ENCODE data around the gene SHLD1.
"Not testable (repeated sequence)": the region's sequence is repeated elsewhere in the genome, so short reads cannot be mapped to it uniquely, and the experiment has no call there.

SHLD1 gene

DNA sequence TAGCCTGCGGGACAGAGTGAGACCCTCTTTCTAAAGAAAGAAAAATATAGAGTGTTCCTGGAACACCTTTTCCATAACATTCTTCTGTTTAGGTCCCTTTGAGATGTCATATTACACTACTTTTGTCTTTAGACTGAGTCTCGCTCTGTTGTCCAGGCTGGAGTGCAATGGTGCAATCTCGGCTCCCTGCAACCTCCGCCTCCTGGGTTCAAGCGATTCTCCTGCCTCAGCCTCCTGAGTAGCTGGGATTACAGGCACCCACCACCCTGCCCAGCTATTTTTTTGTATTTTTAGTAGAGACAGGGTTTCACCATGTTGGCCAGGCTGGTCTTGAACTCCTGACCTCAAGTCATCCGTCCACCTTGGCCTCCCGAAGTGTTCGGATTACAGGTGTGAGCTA is 31.2 kb downstream of the SHLD1 start:
- DNase-seq (ENCODE audit: low read depth), result not testable (repeated sequence)

DNA sequence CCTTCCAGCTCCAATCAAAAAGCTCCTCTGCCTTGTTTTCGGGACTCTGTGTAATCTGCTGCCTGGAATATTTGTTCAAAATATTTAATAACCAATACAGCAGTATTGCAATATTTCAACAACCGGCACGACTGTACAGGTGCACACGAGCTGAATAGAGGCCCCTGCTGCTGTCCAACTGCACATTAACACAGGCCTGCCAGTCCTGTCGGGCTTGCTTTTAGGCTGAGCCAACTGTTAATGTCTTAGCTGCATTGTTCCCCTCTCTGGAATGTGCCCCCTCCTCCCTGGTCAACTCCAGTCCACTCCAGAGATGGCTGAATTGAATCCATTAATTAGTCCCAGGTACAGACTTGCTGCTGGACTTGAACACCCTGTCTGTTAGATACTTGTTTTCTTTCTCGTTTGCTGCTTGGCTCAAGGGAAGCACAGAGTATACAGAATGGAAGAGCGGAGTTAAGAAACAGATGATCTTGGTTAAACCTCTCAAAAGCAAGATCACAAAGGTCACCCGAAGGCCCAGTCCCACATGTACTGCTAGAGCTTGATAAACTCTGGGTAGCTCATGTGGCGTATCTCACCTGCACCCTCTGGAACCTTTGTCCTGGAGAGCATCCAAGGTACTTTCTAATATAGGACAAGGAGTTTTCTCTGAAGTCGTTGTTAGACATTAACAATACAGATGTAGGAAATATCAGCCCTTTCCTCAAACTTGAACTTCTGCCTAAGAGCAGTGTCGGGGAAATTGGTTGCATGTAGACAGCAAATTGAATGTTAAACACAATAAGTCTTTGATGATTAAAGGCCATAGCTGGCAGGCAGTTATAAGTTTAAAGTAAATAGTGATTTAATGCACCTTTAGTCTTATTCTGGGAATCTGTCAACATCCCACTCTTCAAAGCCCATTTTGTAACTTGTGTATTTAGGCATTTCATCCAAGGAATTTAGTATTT is 31.9 kb downstream of the SHLD1 start:
- no peak for DNase-seq (ENCODE audit: low read depth)

DNA sequence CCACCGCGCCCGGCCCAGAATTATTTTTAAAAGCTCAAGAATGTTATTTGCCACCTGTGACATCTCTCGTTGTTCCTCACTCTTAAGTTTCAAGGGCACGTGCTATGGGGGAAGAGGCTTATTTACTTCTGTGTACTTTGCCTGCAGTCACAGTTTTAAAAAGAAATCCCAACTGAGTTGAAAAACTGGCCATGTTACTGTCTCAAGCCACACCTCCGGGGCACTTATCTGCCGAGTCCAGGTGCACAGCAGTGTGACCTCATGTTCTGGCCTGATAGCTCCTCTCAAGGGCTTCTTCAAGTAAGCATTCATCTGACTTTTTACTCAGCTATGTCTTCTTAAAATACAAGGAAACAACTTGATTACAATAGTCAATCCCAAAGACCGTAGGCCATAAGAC is 34.5 kb downstream of the SHLD1 start:
- DNase-seq (ENCODE audit: low read depth), result no peak

DNA sequence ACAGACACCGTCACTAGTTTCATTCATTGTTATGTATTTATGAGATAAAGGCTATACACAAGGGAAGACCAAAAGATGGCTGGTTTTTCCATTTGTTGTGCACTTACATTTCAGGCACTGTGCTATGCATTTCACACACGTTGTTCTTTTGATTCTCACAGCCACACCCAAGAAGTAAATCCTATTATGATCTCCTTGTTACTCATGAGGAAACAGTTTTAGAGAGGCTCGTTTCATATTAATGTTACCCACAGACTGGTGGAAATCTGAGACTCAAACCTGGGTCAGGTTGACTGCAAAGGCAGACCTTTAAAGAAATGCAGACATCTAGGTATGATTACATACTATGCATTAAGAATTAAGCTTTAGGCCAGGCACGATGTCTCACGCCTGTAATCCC is 34.9 kb downstream of the SHLD1 start:
- DNase-seq (ENCODE audit: low read depth), result no peak

DNA sequence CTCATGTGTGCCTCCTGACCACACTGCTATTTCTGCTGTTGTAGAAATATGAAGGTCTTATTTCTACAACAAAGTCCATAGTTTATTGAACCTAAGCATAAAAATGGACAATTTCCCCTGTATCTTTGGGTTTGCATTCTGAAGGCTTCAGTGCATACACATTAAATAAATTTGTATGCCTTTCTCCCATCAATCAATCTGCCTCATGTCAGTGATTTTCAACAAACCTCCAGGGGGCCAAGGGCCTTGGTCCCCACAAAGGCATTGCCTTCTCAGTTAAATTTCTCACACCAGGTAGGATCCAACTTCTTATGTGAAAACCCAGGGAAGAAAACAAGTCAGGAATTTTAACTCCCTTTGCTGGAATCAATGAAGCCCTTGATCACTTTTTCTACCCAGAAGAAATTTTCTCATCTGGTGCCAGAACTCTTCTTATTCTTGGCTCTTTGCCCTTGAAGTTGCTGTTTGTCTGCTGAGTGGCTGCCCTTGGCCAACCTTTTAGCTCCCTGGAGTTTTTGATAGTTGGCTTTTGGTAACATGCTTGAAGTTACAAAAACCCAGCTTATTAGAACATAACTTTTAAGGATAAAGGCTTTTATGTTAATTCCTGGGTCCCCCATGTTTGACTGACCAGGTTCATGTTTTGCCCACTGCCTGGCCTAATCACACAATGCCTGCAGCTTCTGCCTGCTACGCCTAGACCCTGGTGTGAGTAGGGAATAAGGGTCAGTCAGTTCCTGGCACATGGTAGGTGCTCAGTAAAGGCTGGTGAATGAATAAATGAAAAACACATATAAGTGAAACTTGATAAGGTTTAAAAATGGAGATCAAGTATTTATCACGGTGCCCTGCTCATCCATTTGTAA is 37.0 kb downstream of the SHLD1 start:
- DNase-seq (ENCODE audit: low read depth), result no peak

DNA sequence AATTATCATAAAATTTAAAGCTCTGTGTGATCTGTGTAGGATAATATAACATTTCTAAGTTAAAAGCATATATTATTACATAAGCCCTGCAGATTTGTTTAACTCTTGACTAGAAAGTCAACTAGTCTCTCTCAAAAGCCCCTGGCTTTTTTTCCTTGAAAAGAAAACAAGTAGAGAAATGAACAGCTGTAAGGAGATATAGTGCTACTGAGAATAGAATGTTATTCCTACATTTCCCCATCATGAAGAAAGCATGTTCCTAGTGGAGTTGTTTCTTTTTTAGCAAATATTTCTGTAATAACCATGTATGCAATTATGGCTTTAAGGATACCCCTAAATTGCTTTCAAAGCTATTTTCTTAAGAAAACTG is 37.6 kb downstream of the SHLD1 start:
- no peak for DNase-seq (ENCODE audit: low read depth)

DNA sequence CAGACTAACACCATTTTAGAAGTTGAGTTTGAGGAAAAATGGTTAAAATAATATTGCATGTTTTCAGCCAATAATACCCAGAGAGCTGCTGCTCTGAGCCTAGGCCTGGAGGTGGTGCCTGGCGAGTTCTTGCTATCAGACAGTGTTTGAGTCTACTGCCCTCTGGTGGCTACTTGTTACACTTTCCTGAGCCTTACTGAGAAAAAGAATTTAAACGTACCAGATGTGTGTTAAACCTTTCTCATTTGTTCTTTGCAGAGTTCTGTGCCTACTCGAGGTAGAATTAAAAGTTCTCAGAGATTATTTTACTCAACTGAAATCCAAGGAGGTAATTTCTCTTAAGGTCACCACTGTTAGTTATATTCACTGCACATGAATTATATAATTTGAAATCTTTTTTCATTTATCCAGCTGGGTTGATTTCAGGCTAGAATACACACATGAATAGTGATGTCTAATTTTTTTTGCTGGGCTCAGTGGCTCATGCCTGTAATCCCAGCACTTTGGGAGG is 38.2 kb downstream of the SHLD1 start:
- peak; percentile 55 for DNase-seq (ENCODE audit: low read depth)

DNA sequence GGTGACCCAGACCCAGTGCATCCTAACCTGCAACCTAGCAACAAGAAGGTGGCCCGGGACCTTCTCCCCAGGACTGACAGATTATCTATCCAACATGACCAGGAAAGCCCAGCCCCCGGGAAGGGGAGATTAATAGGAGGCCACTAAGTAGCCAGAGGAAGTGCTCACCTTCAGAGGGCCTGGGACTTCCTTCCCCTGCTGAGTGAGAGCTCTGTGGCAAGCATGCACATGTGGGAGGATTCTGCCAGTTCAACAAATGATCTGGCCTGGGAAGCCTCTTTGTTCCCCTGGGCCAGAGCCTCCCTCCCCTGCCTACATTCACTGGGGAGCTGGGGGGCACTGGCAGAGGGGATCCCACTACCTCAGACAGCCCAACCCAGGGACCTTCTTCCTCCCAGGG is 39.6 kb downstream of the SHLD1 start:
- no peak for DNase-seq (ENCODE audit: low read depth)

DNA sequence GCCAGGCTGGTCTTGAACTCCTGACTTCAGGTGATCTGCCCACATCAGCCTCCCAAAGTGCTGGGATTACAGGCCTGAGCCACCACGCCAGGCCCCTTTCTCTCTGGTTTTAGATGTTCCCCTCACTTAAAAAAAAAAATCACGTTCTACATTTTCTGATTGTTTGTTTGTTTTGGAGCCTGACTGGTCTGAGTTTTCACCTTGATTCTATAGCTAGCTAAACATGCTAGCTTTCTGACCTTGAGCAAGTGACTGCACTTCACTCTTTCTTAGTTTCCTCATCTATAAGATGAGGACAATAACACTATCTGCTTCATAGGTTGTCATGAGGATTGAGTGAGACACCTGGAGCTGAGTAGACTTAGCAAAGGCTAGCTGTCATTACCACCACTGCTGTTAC is 43.7 kb downstream of the SHLD1 start:
- no peak for DNase-seq (ENCODE audit: low read depth)

DNA sequence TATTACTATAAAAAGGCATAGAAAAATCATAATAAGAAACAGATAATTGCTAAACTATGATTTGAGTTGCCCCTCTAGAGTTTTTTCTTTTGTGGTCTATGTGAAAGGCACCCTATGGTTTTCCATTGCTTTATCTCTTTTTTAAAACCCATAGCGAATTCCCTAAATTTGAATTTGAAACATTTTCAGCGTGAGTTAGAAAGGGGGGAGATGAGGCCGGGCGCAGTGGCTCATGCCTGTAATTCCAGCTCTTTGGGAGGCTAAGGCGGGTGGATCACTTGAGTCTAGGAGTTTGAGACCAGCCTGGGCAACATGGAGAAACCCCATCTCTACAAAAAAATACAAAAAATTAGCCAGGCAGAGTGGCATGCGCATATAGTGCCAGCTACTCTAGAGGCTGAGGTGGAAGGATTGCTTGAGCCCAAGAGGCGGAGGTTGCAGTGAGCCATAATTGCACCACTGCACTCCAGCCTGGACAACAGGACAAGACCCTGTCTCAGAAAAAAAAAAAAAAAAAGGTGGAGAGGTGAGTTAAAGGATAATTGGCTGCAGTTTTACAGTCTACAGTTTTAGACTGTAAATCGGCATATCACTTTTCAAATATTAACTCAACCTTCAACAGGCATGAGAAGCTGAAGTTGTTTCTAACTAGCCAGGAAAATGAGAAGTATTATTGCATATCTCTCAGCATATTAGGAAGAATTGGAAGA is 46.3 kb downstream of the SHLD1 start:
- no peak for DNase-seq (ENCODE audit: low read depth)

DNA sequence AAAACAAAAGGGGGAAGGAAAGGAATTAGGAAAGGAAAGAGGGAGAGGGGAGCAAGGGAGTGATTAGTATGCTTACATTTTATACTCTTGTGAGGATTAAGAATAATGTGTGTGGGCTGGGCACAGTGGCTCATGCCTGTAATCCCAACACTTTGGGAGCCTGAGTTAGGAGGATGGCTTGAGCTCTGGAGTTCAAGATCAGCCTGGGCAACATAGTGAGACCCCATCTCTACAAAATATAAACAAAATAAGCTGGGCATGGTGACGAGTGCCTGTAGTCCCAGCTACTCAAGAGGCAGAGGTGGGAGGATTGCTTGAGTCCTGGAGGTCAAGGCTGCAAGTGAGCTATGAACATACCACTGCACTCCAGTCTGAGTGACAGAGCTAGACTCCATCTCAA is 47.0 kb downstream of the SHLD1 start:
- no peak for DNase-seq (ENCODE audit: low read depth)

DNA sequence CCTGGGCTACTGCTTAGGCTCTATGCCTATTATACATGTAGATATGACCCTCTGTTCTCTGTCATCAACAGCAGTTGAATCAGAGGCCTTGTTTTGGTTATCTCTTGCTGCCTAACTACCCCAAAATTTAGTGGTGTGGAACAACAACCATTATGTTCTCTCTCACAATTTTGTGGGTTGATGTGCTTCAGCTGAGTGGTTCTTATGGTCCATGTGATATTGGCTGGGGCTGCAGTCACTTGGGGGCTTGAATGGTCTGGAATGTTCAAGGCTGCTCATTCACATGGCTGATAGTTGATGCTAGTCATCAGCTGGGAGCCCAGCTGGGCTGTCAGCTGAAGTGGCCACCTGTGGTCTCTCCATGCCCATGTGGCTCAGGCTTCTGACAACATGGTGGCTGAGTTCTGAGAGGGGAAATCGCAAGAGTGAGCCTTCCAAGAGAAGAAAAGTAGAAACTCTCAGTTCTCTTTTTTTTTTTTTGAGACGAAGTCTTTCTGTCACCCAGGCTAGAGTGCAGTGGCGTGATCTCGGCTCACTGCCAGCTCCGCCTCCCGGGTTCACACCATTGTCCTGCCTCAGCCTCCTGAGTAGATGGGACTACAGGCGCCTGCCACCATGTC is 47.8 kb downstream of the SHLD1 start:
- no peak for DNase-seq (ENCODE audit: low read depth)

DNA sequence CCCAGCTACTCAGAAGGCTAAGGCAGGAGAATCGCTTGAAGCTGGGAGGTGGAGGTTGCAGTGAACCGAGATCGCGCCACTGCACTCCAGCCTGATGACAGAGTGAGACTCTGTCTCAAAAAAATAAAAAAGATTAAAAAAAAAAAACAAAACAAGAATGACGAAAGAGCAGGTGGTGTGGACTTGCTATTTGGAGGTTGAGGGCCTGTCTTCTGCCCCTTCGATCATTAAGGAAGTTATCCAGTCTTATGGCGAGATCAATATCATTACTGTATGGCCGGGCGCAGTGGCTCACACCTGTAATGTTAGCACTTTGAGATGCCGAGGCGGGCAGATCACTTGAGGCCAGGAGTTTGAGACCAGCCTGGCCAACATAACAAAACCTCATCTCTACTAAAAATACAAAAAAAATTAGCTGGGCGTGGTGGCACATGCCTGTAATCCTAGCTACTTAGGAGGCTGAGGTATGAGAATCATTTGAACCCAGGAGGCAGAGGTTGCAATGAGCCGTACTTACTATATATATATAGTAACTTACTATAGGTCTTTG is 53.6 kb downstream of the SHLD1 start:
- not testable (repeated sequence) for DNase-seq (ENCODE audit: low read depth)

DNA sequence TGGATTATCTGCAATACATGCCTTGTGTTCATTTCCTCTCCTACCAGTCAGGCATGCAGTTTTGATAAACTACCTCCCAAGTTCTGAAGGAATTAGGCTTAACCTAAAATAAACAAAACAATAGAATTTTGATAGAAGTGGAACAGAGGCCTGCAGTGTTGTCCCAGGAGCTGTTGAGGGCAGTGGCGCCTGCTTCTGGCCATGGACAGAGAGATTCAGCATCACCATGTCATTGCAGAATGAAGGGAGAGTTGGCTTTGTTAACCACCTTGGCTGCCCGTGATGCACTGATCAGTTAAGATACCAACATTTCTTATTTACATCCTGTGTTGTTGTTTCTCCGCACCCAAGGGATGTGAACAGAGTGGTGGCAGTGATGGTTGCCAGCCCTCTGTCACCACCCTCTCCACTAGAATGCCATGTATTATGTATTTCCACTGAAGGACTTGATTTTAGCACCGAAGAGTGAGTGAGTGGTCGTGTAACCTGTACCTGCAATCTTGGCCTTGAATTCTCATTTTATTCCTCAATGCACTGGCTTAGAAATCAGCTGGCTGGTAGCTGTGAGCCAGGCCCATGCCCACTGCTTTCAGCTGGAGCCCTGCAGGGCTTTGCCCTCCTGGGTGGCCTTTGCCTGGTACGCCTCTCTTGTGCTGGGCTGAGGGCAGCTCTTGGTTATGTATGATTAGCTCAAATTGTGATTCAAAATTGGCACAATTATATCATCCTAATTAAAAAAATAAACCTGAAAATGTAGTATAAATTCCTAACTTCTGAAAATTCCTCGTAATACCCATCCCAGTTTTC is 56.5 kb downstream of the SHLD1 start:
- no peak for DNase-seq (ENCODE audit: low read depth)

DNA sequence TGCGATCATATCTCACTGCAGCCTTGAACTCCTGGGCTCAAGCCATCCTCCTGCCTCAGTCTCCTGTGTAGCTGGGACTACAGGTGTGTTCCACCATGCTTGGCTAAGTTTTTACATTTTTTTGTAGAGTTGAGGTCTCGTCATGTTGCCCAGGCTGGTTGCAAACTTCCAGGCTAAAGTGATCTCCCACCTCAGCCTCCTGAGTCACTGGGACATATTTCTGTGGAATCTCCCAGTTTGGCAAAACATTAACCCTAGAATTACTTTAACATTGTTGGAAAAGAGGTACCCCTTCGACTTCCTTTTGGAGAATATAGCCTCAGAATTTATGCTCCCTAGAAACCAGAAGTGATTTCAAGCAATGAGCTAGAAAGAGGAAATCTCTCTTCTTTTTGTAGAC is 57.2 kb downstream of the SHLD1 start:
- DNase-seq (ENCODE audit: low read depth), result no peak

DNA sequence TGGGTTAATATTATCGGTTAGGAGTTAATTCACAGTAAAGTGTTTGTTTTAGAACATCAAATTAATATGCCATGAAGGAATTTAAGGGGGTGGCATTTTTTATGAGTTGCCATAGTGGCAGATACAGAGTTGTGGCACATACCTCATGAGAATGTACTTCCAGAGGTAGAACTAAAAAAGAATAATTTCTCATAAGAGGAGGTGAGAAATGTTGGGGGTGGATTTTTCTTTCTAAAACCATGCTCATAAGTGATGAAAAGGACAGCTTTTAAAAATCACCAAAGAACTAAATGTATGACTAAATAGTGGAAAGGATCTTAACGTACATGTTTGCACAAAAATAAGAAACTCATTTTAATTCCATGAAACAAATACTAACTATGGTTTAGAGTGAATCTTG is 58.7 kb downstream of the SHLD1 start:
- no peak for DNase-seq (ENCODE audit: low read depth)

DNA sequence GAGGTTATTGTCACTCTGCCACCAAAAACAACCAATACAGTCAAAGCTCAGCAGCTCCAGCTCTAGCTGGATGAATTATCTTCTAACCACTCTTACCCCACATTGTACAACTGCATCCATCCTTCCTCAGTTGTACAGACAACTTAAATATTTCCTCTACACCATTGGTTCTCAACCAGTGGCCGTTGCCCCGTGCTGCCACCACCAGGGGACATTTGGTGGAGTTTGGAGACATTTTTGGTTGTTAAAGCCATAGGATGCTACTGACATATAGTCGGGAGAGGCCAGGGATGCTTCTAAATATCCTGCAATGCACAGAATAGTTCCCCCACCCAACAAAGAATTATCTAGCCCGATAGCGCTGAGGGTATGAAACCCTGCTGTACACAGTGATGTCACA is 59.3 kb downstream of the SHLD1 start:
- no peak for DNase-seq (ENCODE audit: low read depth)

DNA sequence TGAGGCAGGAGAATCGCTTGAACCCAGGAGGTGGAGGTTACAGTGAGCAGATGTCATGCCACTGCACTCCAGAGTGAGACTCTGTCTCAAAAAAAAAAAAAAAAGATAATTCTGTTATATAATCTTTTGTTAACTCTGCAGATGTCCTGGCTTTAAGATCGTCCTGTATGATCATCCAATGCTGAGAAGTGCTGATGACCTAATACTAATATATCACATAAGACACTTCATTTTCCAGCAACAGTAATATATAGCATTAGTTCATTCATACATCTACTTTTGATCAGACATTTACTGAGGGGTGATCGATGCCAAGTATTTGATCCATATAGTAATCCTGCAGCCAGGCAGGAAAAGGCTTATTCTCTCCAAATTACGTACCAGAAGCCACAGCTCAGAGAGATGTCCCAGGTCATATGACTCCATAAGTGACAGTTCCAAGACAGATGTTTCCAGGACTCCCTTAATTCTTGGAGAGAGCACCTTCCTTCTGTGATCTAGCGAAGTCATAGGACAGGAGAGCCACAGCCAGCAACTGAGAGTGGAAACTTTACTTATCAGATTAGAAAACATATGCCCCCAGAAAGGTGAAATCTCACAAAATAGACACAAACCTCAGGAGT is 60.7 kb downstream of the SHLD1 start:
- no peak for DNase-seq (ENCODE audit: low read depth)

DNA sequence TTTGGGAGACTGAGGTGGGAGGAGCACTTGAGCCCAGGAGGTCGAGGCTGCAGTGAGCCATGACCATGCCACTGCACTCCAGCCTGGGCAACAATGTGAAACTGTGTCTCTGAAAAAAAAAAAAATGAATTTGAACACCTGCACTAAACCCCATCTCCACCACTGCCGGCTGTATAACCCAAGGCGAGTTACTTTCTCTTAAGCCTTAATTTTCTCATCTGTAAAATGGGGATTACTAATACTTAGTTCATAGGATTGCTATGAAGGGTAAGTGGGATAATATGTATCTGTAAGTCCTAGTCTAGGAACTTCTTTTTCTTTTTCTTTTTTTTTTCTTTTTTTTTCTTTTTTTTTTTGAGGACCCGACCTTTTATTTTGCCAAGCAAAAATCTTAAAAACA is 61.5 kb downstream of the SHLD1 start:
- DNase-seq (ENCODE audit: low read depth), result no peak

DNA sequence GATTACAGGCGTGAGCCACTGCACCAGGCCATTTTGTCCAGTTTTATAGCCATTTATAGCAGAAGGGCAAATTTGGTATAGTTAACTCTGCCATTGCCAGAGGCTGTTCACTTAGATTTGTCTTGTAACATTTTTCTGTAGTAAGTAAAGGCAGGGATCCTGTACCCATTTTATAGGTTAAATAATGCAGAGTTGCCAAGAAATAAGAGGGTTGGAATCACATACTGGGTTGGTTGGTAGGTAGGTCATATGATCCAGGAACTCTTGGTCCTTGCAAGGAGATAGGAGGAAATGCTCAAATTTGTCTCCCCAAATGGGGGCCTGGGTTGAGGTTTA is 68.1 kb downstream of the SHLD1 start:
- DNase-seq (ENCODE audit: low read depth), result no peak

Measured in activated T-cell treated with anti-CD3 and anti-CD28 coated beads for 1 hour (primary cell).